Caki2 (cell line): ENCODE results near the gene BORCS5. TPM values are rescaled to one million over a fixed set of nuclear protein-coding genes. Genes with fewer than 3 reads are reported as not detected.
"Not testable (repeated sequence)": the region's sequence is repeated elsewhere in the genome, so short reads cannot be mapped to it uniquely, and the experiment has no call there.

ENCODE experiments used
- DNase-seq: peaks from one replicate; pipeline ENCODE4 v3.0.0-alpha.2; 2015; ENCODE audit warnings: low read depth
- in situ Hi-C: cut with HindIII; loops from 2 replicates; pipeline ENCODE4 v1.10.0; 2016; ENCODE audit warnings: low sequenced_read_pairs, low pct_unique_long_range_greater_than_20kb, mixed read lengths
- total RNA-seq: library from RNA; depleted of rRNA; stranded (reverse); fragments of >200 nt; shearing (Covaris generic); gene quantifications from 2 replicates; pipeline ENCODE4 v1.2.3, GENCODE V29; 2014; ENCODE audit warnings: low replicate concordance

Gene BORCS5
- total RNA-seq, 1 experiment from 2014 or later: 2.8 TPM

GRCh38 chr12:12488823-12489550 lies 132.1 kb downstream of the BORCS5 start:
- in situ Hi-C loops: no loop called here

GRCh38 chr12:12491606-12492005 lies 134.7 kb downstream of the BORCS5 start:
- DNase-seq: no peak
- in situ Hi-C loops: no loop called here

More at GRCh38 chr12:12488823-12489550, 132.1 kb downstream of the BORCS5 start:
- no peak for DNase-seq

GRCh38 chr12:12492547-12492946 lies 135.7 kb downstream of the BORCS5 start:
- in situ Hi-C loops: no loop called here
- DNase-seq: no peak

GRCh38 chr12:12495536-12495935 lies 138.7 kb downstream of the BORCS5 start:
- in situ Hi-C loops: no loop called here
- DNase-seq: no peak

- no peak for DNase-seq
- in situ Hi-C loops: no loop called here
Observed at GRCh38 chr12:12498210-12498609, 141.3 kb downstream of the BORCS5 start.

- no peak for DNase-seq
- in situ Hi-C loops: no loop called here
Observed at GRCh38 chr12:12499909-12500604, 143.2 kb downstream of the BORCS5 start.

- in situ Hi-C loops: no loop called here
- no peak for DNase-seq
Observed at GRCh38 chr12:12501121-12501520, 144.2 kb downstream of the BORCS5 start.

- DNase-seq, in situ Hi-C loops: not testable (repeated sequence)
Observed at GRCh38 chr12:12502130-12502814, 145.4 kb downstream of the BORCS5 start.

- in situ Hi-C loops: no loop called here
Observed at GRCh38 chr12:12502815-12503151, 145.9 kb downstream of the BORCS5 start.

GRCh38 chr12:12503384-12504078 lies 146.7 kb downstream of the BORCS5 start:
- in situ Hi-C loops: no loop called here
- no peak for DNase-seq

More at GRCh38 chr12:12502815-12503151, 145.9 kb downstream of the BORCS5 start:
- no peak for DNase-seq

- peak; percentile 53 for DNase-seq
- in situ Hi-C loops: no loop called here
Observed at GRCh38 chr12:12505544-12506495, 148.9 kb downstream of the BORCS5 start.

- DNase-seq: no peak
- in situ Hi-C loops: no loop called here
Observed at GRCh38 chr12:12506496-12506890, 149.6 kb downstream of the BORCS5 start.

- no peak for DNase-seq
- in situ Hi-C loops: no loop called here
Observed at GRCh38 chr12:12507121-12507520, 150.2 kb downstream of the BORCS5 start.

- in situ Hi-C loops: no loop called here
- no peak for DNase-seq
Observed at GRCh38 chr12:12508612-12509011, 151.7 kb downstream of the BORCS5 start.

- DNase-seq: peak; percentile 16
- in situ Hi-C loops: no loop called here
Observed at GRCh38 chr12:12510141-12510540, 153.3 kb downstream of the BORCS5 start.

- in situ Hi-C loops: no loop called here
- no peak for DNase-seq
Observed at GRCh38 chr12:12510551-12510950, 153.7 kb downstream of the BORCS5 start.

- DNase-seq: no peak
- in situ Hi-C loops: no loop called here
Observed at GRCh38 chr12:12511021-12511783, 154.3 kb downstream of the BORCS5 start.
